ENCODE measurements around the gene NCKIPSD. TPM values are rescaled to one million over a fixed set of nuclear protein-coding genes. Genes with fewer than 3 reads are reported as not detected.

Gene NCKIPSD
- total and polyA plus RNA-seq, 2 donors (not counting 3 experiments of a cell fraction or from before 2014, with no cell fraction given): 12.8 to 19.1 TPM

DNA sequence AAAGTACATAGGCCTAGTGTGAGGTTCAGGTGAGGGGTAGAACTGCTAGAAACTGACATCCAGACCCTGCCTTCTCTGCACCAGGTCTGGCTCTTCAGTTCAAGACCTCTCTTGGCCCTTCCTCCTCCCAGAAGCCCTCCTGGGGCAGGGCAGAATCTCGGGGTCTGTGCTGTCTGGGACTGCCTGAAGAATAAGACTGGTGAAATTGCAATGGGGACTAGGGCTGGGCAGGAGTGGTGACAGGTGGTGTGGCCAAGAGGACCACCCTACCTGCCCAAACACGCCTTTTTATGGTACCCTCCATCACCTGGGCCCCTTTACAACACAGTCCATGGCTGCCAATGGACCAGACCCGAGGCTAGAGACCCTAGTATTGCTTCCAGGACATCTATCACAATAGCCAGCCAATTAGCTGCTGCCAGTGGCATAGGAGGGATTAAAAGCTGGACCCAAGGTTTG lies 1.5 kb upstream of the NCKIPSD start:
- dilution Hi-C loops (cut with MboI; ENCODE audit: extremely low pct_ligation_motif_present, low sequenced_read_pairs): no loop called here
- intact Hi-C loops (cut with micrococcal nuclease): loop anchor here (2.0 kb wide), 1 partner anchor 52 kb away; the partner anchor contains the start of gene SLC26A6
- TF ChIP-seq, protein P1, sequence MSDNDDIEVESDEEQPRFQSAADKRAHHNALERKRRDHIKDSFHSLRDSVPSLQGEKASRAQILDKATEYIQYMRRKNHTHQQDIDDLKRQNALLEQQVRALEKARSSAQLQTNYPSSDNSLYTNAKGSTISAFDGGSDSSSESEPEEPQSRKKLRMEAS (IDR thresholded peaks at IDR 0.05; ENCODE audit: insufficient read depth, insufficient read length): no peak
- no peak for TF ChIP-seq GATA2 (IDR thresholded peaks at IDR 0.05; ENCODE audit: insufficient read depth, insufficient read length, low read depth, low read length)
- TF ChIP-seq, protein P2, sequence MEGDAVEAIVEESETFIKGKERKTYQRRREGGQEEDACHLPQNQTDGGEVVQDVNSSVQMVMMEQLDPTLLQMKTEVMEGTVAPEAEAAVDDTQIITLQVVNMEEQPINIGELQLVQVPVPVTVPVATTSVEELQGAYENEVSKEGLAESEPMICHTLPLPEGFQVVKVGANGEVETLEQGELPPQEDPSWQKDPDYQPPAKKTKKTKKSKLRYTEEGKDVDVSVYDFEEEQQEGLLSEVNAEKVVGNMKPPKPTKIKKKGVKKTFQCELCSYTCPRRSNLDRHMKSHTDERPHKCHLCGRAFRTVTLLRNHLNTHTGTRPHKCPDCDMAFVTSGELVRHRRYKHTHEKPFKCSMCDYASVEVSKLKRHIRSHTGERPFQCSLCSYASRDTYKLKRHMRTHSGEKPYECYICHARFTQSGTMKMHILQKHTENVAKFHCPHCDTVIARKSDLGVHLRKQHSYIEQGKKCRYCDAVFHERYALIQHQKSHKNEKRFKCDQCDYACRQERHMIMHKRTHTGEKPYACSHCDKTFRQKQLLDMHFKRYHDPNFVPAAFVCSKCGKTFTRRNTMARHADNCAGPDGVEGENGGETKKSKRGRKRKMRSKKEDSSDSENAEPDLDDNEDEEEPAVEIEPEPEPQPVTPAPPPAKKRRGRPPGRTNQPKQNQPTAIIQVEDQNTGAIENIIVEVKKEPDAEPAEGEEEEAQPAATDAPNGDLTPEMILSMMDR (IDR thresholded peaks at IDR 0.05; ENCODE audit: extremely low read depth in 1 of 2, insufficient read depth in 1 of 2, low read depth in 1 of 2, low read length in 2 of 2): no peak
- no peak for TF ChIP-seq POLR2AphosphoS5 (IDR thresholded peaks at IDR 0.05; ENCODE audit: insufficient read depth, low read depth, low read length)
- no peak for TF ChIP-seq JUN (IDR thresholded peaks at IDR 0.05; ENCODE audit: borderline replicate concordance, insufficient read depth, insufficient read length, low read depth)
- no peak for TF ChIP-seq MYC (IDR thresholded peaks at IDR 0.05; ENCODE audit: low read depth, low read length)
- TF ChIP-seq POLR2A (IDR thresholded peaks at IDR 0.05; ENCODE audit: low read depth, low read length): no peak
- TF ChIP-seq EZH2 (IDR thresholded peaks at IDR 0.05; ENCODE audit: borderline replicate concordance, low read depth, low read length, severe bottlenecking): no peak
- no peak for TF ChIP-seq FOS (IDR thresholded peaks at IDR 0.05; ENCODE audit: borderline replicate concordance, insufficient read depth, low read length)

More for the DNA sequence above, 1.5 kb upstream of the NCKIPSD start:
- H3K4me1 ChIP-seq (ENCODE audit: control insufficient read depth, extremely low read depth, insufficient read depth, low read length): peaks cover 14% of the 10 kb centered on the region
- BruUV-seq (replicated peaks): no TSS peak
- H3K9ac ChIP-seq (replicated peaks; ENCODE audit: extremely low read depth, insufficient read depth, low read length): no peak overlapping the region
- H3K79me2 ChIP-seq (ENCODE audit: control insufficient read depth, insufficient read depth, low read length): peaks cover 2% of the 10 kb centered on the region
- H3K36me3 ChIP-seq (ENCODE audit: control insufficient read depth in 2 of 2, extremely low read depth in 1 of 2, insufficient read depth in 2 of 2, low read length in 2 of 2): peaks cover 15 to 39% of the 10 kb centered on the region in 2 experiments
- FAIRE-seq (no peak), DNase-seq (ENCODE audit: low read depth, low spot score) (no peak)
- ChIA-PET CTCF (interaction anchor here (0.6 to 1.5 kb wide), 3 partner anchors 15 to 127 kb away, joined by 3 to 4 read pairs (median 3); no protein-coding TSS in a partner anchor), POLR2A (no interaction called here)
- no peaks in the 10 kb centered on the region for H3K9me1 ChIP-seq (replicated peaks; ENCODE audit: control insufficient read depth, extremely low read depth, insufficient read depth, low read length)
- no peak overlapping the region for H2AFZ ChIP-seq (ENCODE audit: low read depth, low read length)
- no peaks in the 10 kb centered on the region for H3K9me3 ChIP-seq (replicated peaks; ENCODE audit: control insufficient read depth, insufficient read depth, low read length)
- no peaks in the 10 kb centered on the region for H3K27me3 ChIP-seq (ENCODE audit: control insufficient read depth in 2 of 2, insufficient read depth in 2 of 2, low read length in 2 of 2)
- peaks cover 3% of the 10 kb centered on the region for H4K20me1 ChIP-seq (replicated peaks; ENCODE audit: control insufficient read depth, extremely low read depth, insufficient read depth, low read length)
- H3K4me2 ChIP-seq (ENCODE audit: insufficient read depth, low read length): no peak overlapping the region
- H3K27ac ChIP-seq (ENCODE audit: insufficient read depth, low read depth, low read length): no peak overlapping the region
- no peak overlapping the region for H3K4me3 ChIP-seq (replicated peaks in 1 of 3; ENCODE audit: insufficient read depth in 1 of 3, low read depth in 1 of 3, low read length in 3 of 3)

All from endothelial cell of umbilical vein (primary cell).